Motor neuron (in vitro differentiated cells): ENCODE results near the gene TPRN. TPM values are rescaled to one million over a fixed set of nuclear protein-coding genes. Genes with fewer than 3 reads are reported as not detected.

ENCODE experiments used
- ATAC-seq, 8 experiments: fragments of 200-7000 bp; cut with Tn5 transposase; replicated peaks in 6 of 8; 2 replicates each; pipeline ENCODE4 v1.8.0; 2021; ENCODE audit warnings: mild to moderate bottlenecking in 8 of 8, moderate library complexity in 8 of 8
- H3K27ac ChIP-seq, 2 donors: fragments of 250-450 bp; sonication (Bioruptor Pico); 2 replicates each; pipeline ENCODE4 v1.9.0; 2021; ENCODE audit warnings: antibody characterized with exemption in 2 of 2, mild to moderate bottlenecking in 2 of 2, moderate library complexity in 1 of 2
- H3K4me1 ChIP-seq, 2 donors: fragments of 250-450 bp; sonication (Bioruptor Pico); replicated peaks in 1 of 2; 2 replicates each; pipeline ENCODE4 v1.6.1; 2021; ENCODE audit warnings: antibody characterized with exemption in 2 of 2, mild to moderate bottlenecking in 2 of 2, moderate library complexity in 1 of 2
- H3K4me3 ChIP-seq, 5 donors: fragments of 250-450 bp; sonication (Bioruptor Pico); 2 replicates each; pipeline ENCODE4 v1.9.0; 2021; ENCODE audit warnings: antibody characterized with exemption in 5 of 5, mild to moderate bottlenecking in 5 of 5, moderate library complexity in 4 of 5
- WGBS, 10 experiments: fragments of 450-650 bp; shearing (Covaris generic); methylation state at CpG; one replicate each; pipeline ENCODE4 v1.0.0; 2022; 5-methylcytosine and 5-hydroxymethylcytosine counted together
- in situ Hi-C, 9 experiments: fragments of 400-800 bp; cut with MboI; loops; one replicate each; pipeline ENCODE4 v1.15.0; 2021; ENCODE audit warnings: low sequenced_read_pairs in 9 of 9, low pct_unique_long_range_greater_than_20kb in 2 of 9; ENCODE audit not compliant: unreplicated experiment in 9 of 9
- total RNA-seq, 8 experiments: library from RNA; unstranded; fragments of 300-600 nt; gene quantifications; 2 replicates each; pipeline versions ENCODE4 v1.2.3 to v1.2.4, GENCODE V29; 2022

TPRN gene
- total RNA-seq, 8 experiments from 2014 or later = 5.9 to 79.6 (median 10.6) TPM

DNA sequence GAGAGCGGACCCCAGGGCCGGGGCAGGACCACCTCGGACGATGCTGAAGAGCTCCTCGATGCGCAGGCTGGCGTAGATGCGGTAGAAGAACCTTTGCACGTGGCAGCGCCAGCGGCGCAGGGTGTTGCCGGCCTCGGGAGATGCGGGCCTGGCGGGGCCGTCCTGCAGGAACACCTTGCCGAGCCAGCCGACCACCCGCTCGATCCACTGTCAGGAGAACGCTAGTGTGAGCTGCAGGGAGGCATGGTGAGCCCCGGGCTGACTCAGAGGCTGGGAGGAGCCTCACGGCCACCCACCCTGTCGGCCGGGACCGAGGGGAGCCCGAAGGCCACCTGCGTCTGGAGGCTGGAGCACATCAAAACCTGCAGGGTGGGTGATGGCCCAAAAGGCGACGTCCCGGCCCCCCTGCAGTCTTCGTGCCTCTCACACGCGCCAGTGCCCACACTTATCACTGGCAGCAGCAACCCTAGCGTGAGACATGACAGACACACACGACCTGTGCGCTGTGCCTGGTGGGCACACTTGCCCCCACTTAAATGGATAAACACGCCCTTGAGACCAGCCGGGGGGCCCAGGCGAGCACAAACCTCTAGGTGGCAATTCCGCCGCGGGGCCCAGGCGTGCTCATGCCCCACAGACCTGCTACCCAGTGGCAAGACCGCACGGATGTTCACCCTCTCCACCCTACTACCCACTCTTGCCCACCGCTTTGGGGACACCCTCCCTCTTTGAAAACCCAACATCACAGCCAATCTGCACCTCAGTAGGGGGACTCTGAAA lies 15.5 kb downstream of the TPRN start:
- in situ Hi-C loops = no loop called here
- no peak overlapping the region for H3K27ac ChIP-seq
- no peak for ATAC-seq
- no peak overlapping the region for H3K4me3 ChIP-seq
- 80 to 100% (median 90%) methylated on average over 1 to 2 of the region's 48 CpGs; no CpG with 5 or more reads in 7 of the 10 experiments for WGBS, 10 experiments
- H3K4me1 ChIP-seq = peaks cover 17 to 18% of the 10 kb centered on the region in 2 donors

DNA sequence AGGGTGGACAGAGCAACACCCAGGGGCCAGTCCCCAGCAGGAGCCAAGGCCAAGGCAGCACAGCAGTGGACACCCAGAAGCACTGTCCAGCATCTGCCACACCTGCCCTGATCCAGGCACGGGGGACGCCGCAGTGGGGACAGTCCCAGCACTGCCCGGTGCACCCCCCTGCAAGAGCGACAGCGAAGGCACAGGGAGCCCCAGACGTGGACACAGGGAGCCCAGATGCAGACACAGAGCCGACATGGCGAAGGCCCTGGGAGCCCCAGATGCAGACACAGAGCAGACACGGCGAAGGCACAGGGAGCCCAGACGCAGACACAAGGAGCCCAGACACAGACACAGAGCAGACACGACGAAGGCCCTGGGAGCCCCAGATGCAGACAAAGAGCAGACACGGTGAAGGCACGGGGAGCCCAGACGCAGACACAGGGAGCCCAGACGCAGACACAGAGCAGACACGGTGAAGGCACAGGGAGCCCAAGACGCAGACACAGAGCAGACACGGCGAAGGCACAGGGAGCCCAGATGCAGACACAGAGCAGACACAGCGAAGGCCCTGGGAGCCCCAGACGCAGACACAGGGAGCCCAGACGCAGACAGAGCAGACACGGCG lies 16.5 kb downstream of the TPRN start:
- Histone ChIP-seq H3K4me1 (peaks cover 9 to 10% of the 10 kb centered on the region in 2 donors), H3K27ac (no peak overlapping the region), H3K4me3 (no peak overlapping the region)
- in situ Hi-C loops = no loop called here
- ATAC-seq = no peak
- 80 to 90% (median 80%) methylated on average over 1 to 4 of the region's 27 CpGs; no CpG with 5 or more reads in 7 of the 10 experiments for WGBS, 10 experiments

GRCh38 chr9:137182836-137183235 lies 17.7 kb downstream of the TPRN start:
- H3K27ac ChIP-seq = no peak overlapping the region
- no peak for ATAC-seq
- H3K4me3 ChIP-seq = no peak overlapping the region
- 17 to 100% (median 92%) methylated on average over 1 to 10 of the region's 17 CpGs; no CpG with 5 or more reads in 3 of the 10 experiments for WGBS, 10 experiments
- in situ Hi-C loops = no loop called here
- peaks cover 9 to 10% of the 10 kb centered on the region in 2 donors for H3K4me1 ChIP-seq

- peaks cover under 1% of the 10 kb centered on the region in 2 donors for H3K4me1 ChIP-seq
- in situ Hi-C loops = no loop called here
- WGBS, 10 experiments = 80 to 100% methylated on average over 1 of the region's 22 CpGs; no CpG with 5 or more reads in 8 of the 10 experiments
- ATAC-seq = peak in 1 of 8 experiments; percentile 4
- no peak overlapping the region for H3K27ac ChIP-seq
- no peak overlapping the region for H3K4me3 ChIP-seq
Observed at GRCh38 chr9:137181680-137182079, 18.9 kb downstream of the TPRN start.

- H3K4me3 ChIP-seq = no peak overlapping the region
- ATAC-seq = no peak
- H3K27ac ChIP-seq = no peak overlapping the region
- 94 to 100% (median 100%) methylated on average over 1 to 4 of the region's 20 CpGs; no CpG with 5 or more reads in 7 of the 10 experiments for WGBS, 10 experiments
- in situ Hi-C loops = no loop called here
- H3K4me1 ChIP-seq = peaks cover 0 to under 1% of the 10 kb centered on the region in 2 donors
Observed at GRCh38 chr9:137180491-137180890, 20.1 kb downstream of the TPRN start.

- Histone ChIP-seq H3K4me3 (no peak overlapping the region), H3K4me1 (peaks cover 4 to 8% of the 10 kb centered on the region in 2 donors), H3K27ac (no peak overlapping the region)
- 80 to 95% (median 84%) methylated on average over 1 to 11 of the region's 17 CpGs; no CpG with 5 or more reads in 6 of the 10 experiments for WGBS, 10 experiments
- in situ Hi-C loops = no loop called here
- ATAC-seq = no peak
Observed at GRCh38 chr9:137179761-137180160, 20.8 kb downstream of the TPRN start.

GRCh38 chr9:137178939-137179630 lies 21.5 kb downstream of the TPRN start:
- H3K27ac ChIP-seq = no peak overlapping the region
- in situ Hi-C loops = no loop called here
- ATAC-seq = no peak
- peaks cover 5 to 8% of the 10 kb centered on the region in 2 donors for H3K4me1 ChIP-seq
- H3K4me3 ChIP-seq = no peak overlapping the region
- 60 to 100% (median 78%) methylated on average over 1 to 4 of the region's 19 CpGs; no CpG with 5 or more reads in 6 of the 10 experiments for WGBS, 10 experiments

DNA sequence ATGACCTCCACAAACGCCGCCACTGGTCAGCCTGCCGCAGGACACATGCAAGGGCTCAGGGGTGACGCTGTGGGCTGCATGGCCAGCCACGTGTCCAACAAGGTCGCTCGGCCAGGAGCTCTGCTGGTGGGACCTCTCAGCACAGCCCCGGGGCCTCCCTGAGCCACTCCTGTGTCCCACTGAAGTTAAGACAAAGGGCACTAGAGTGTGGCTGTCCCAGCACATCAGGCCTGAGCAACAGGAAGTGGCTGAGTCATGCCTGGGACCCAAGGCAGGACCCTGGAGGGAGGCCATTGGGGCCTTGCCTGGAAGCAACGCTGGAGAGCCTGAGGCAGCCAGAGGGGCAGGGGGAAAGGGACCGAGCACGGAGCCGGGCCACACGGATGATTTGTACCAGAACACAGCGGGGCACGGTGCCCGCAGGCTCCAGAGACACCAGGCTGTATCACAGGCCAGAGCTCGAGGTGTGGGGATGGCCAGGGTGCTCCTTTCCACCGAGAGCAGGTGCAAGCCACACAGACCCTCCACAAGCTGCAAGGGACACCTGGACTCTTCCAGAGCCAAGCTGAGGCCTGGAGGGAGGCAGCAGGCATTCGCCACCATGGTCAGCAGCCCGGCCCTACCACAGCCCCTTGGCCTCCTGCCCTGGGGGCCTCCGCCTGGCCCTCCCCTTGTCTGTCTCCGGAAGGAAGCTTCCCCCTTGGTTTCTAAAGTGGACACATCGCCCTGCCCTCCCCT lies 22.2 kb downstream of the TPRN start:
- no peak overlapping the region for H3K27ac ChIP-seq
- WGBS, 10 experiments = 67 to 100% (median 81%) methylated on average over 1 to 9 of the region's 23 CpGs; no CpG with 5 or more reads in 4 of the 10 experiments
- in situ Hi-C loops = no loop called here
- peaks cover 5 to 8% of the 10 kb centered on the region in 2 donors for H3K4me1 ChIP-seq
- no peak for ATAC-seq
- no peak overlapping the region for H3K4me3 ChIP-seq

- in situ Hi-C loops = no loop called here
- WGBS, 10 experiments = 23 to 100% (median 36%) methylated on average over 1 to 12 of the region's 17 CpGs; no CpG with 5 or more reads in 2 of the 10 experiments
Observed at GRCh38 chr9:137176302-137177182, 24.0 kb downstream of the TPRN start.

DNA sequence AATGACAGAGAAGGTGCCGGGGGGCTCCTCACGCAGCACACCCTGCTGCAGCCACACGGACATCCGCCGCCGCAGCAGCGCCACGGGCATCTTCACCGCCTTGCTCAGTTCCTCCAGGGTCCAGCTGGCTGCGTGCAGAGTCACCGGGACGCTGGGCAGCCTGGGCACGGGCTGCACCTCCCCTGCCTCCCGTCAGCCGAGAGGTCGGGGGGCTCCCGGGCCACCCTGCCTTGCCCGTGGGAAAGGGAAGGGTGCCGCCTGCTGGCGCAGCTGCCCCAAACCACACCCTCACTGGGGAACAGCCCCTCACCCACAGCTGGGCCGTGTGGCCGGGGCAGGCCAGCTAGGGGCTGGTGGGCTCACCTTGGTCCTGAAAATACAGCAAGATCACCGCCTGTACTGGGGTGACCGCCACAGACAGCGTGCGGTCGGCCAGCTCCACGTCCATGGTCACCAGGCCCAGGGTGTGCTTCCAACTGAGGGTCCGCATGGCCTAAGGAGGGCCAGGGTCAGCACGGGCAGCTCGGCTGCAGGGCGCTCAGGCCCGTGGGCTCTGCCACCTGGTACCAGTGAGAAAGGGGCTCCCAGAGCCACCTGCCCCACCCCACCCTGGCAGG lies 25.1 kb downstream of the TPRN start:
- peaks cover 5 to 8% of the 10 kb centered on the region in 2 donors for H3K4me1 ChIP-seq
- peak in 7 of 8 experiments; percentile 9 to 46 (median 31) for ATAC-seq
- WGBS, 10 experiments = 13 to 33% (median 18%) methylated on average over 1 to 16 of the region's 33 CpGs; no CpG with 5 or more reads in 6 of the 10 experiments
- H3K27ac ChIP-seq = no peak overlapping the region
- in situ Hi-C loops = no loop called here
- H3K4me3 ChIP-seq = no peak overlapping the region

More at GRCh38 chr9:137176302-137177182, 24.0 kb downstream of the TPRN start:
- no peak overlapping the region for H3K4me3 ChIP-seq
- ATAC-seq = peak in 5 of 8 experiments; percentile 14 to 71 (median 68)
- H3K27ac ChIP-seq = no peak overlapping the region
- H3K4me1 ChIP-seq = peaks cover 5 to 8% of the 10 kb centered on the region in 2 donors

GRCh38 chr9:137174722-137175293 lies 25.7 kb downstream of the TPRN start:
- H3K4me1 ChIP-seq = peaks cover 5 to 8% of the 10 kb centered on the region in 2 donors
- 6% methylated on average over 3 of the region's 34 CpGs; no CpG with 5 or more reads in 9 of the 10 experiments for WGBS, 10 experiments
- in situ Hi-C loops = no loop called here
- ATAC-seq = peak in 5 of 8 experiments; percentile 5 to 34 (median 24)
- no peak overlapping the region for H3K4me3 ChIP-seq
- H3K27ac ChIP-seq = no peak overlapping the region
